Esophagus mucosa (tissue), 1 donor: ENCODE results near the gene ALOXE3. TPM values are rescaled to one million over a fixed set of nuclear protein-coding genes. Genes with fewer than 3 reads are reported as not detected.
"Not testable (repeated sequence)": the region's sequence is repeated elsewhere in the genome, so short reads cannot be mapped to it uniquely, and the experiment has no call there.

Source experiments
- ATAC-seq: fragments of 200-7000 bp; cut with Tn5 transposase; one replicate; pipeline ENCODE4 v1.9.1; 2020
- total RNA-seq: library from RNA; stranded (reverse); gene quantifications from one replicate; pipeline ENCODE4 v1.2.4, GENCODE V29; 2023
- donor health status: DM: yes; HTN: yes; CAD: no.

Gene ALOXE3
- total RNA-seq, 1 donor from 2014 or later, result 4.0 TPM

GRCh38 chr17:8121681-8122421 lies 3.5 kb upstream of the ALOXE3 start:
- no peak for ATAC-seq

- no peak for ATAC-seq
Observed at GRCh38 chr17:8121407-8121680, 3.0 kb upstream of the ALOXE3 start.

- peak; percentile 45 for ATAC-seq
Observed at GRCh38 chr17:8120520-8121406, 2.4 kb upstream of the ALOXE3 start.

- ATAC-seq, result peak; percentile 58
Observed at GRCh38 chr17:8119581-8120519, 1.5 kb upstream of the ALOXE3 start.

GRCh38 chr17:8118769-8119580 lies 661 bp upstream of the ALOXE3 start:
- peak; percentile 68 for ATAC-seq

- ATAC-seq, result no peak
Observed at GRCh38 chr17:8117367-8117979, 841 bp downstream of the ALOXE3 start.

- ATAC-seq, result no peak
Observed at GRCh38 chr17:8116776-8117175, 1.5 kb downstream of the ALOXE3 start.

- ATAC-seq, result no peak
Observed at GRCh38 chr17:8110907-8111306, 7.4 kb downstream of the ALOXE3 start.

- ATAC-seq, result no peak
Observed at GRCh38 chr17:8110456-8110804, 7.9 kb downstream of the ALOXE3 start.

GRCh38 chr17:8109661-8110455 lies 8.5 kb downstream of the ALOXE3 start:
- ATAC-seq, result peak; percentile 64

- ATAC-seq, result no peak
Observed at GRCh38 chr17:8108972-8109660, 9.2 kb downstream of the ALOXE3 start.

- ATAC-seq, result not testable (repeated sequence)
Observed at GRCh38 chr17:8106980-8107379, 11.3 kb downstream of the ALOXE3 start.

GRCh38 chr17:8105957-8106398 lies 12.3 kb downstream of the ALOXE3 start:
- peak; percentile 84 for ATAC-seq

- no peak for ATAC-seq
Observed at GRCh38 chr17:8104911-8105310, 13.4 kb downstream of the ALOXE3 start.

GRCh38 chr17:8103549-8103948 lies 14.8 kb downstream of the ALOXE3 start:
- ATAC-seq, result peak; percentile 72

GRCh38 chr17:8101721-8102120 lies 16.6 kb downstream of the ALOXE3 start:
- no peak for ATAC-seq

- no peak for ATAC-seq
Observed at GRCh38 chr17:8100763-8101162, 17.6 kb downstream of the ALOXE3 start.

- no peak for ATAC-seq
Observed at GRCh38 chr17:8100111-8100510, 18.2 kb downstream of the ALOXE3 start.

GRCh38 chr17:8096541-8096940 lies 21.8 kb downstream of the ALOXE3 start:
- no peak for ATAC-seq

- no peak for ATAC-seq
Observed at GRCh38 chr17:8095361-8095760, 23.0 kb downstream of the ALOXE3 start.
